Neuron (in vitro differentiated cells): Measurements from ENCODE around the gene CDH1.

ENCODE experiments used
- H2AFZ ChIP-seq: one replicate; pipeline ENCODE4 v1.6.1; 2013; ENCODE audit warnings: low read depth, mild to moderate bottlenecking, inconsistent platforms, low read length, moderate library complexity
- H3K27me3 ChIP-seq: one replicate; pipeline ENCODE4 v1.6.1; 2013; ENCODE audit warnings: low read length; ENCODE audit not compliant: insufficient read depth
- H3K36me3 ChIP-seq: one replicate; pipeline ENCODE4 v1.6.1; 2013; ENCODE audit warnings: low read length; ENCODE audit not compliant: insufficient read depth
- H3K4me1 ChIP-seq: one replicate; pipeline ENCODE4 v1.6.1; 2013; ENCODE audit warnings: low read length; ENCODE audit not compliant: insufficient read depth
- H3K4me3 ChIP-seq: 2 replicates; pipeline ENCODE4 v1.5.1; 2013; ENCODE audit warnings: mild to moderate bottlenecking, low read length, moderate library complexity
- H3K9me3 ChIP-seq: one replicate; pipeline ENCODE4 v1.6.1; 2013; ENCODE audit warnings: low read length

CDH1 gene

GRCh38 chr16:68793401-68793857 is 56.3 kb downstream of the CDH1 start:
- no peaks in the 10 kb centered on the region for H3K36me3 ChIP-seq
- no peaks in the 10 kb centered on the region for H3K4me1 ChIP-seq
- H3K27me3 ChIP-seq: no peaks in the 10 kb centered on the region
- peaks cover 1% of the 10 kb centered on the region for H3K9me3 ChIP-seq
- H2AFZ ChIP-seq: no peak overlapping the region
- H3K4me3 ChIP-seq: no peak overlapping the region

GRCh38 chr16:68798398-68798797 is 61.3 kb downstream of the CDH1 start:
- Histone ChIP-seq H3K9me3 (no peaks in the 10 kb centered on the region), H3K27me3 (peaks cover 3% of the 10 kb centered on the region), H3K4me1 (no peaks in the 10 kb centered on the region)

GRCh38 chr16:68800257-68800875 is 63.3 kb downstream of the CDH1 start:
- Histone ChIP-seq H3K4me3 (no peak overlapping the region), H3K9me3 (no peaks in the 10 kb centered on the region), H3K4me1 (no peaks in the 10 kb centered on the region), H3K36me3 (no peaks in the 10 kb centered on the region), H2AFZ (no peak overlapping the region), H3K27me3 (peaks cover 3% of the 10 kb centered on the region)

More at GRCh38 chr16:68798398-68798797, 61.3 kb downstream of the CDH1 start:
- no peaks in the 10 kb centered on the region for H3K36me3 ChIP-seq
- H2AFZ ChIP-seq: no peak overlapping the region
- no peak overlapping the region for H3K4me3 ChIP-seq

- Histone ChIP-seq H3K4me1 (no peaks in the 10 kb centered on the region), H3K4me3 (no peak overlapping the region), H3K27me3 (peaks cover 3% of the 10 kb centered on the region), H3K36me3 (no peaks in the 10 kb centered on the region), H3K9me3 (no peaks in the 10 kb centered on the region), H2AFZ (no peak overlapping the region)
Measured at GRCh38 chr16:68802190-68802589, 65.1 kb downstream of the CDH1 start.

- Histone ChIP-seq H3K9me3 (no peaks in the 10 kb centered on the region), H3K36me3 (no peaks in the 10 kb centered on the region), H3K27me3 (no peaks in the 10 kb centered on the region), H2AFZ (no peak overlapping the region), H3K4me1 (no peaks in the 10 kb centered on the region), H3K4me3 (no peak overlapping the region)
Measured at GRCh38 chr16:68806422-68806821, 69.3 kb downstream of the CDH1 start.

GRCh38 chr16:68806981-68807380 is 69.9 kb downstream of the CDH1 start:
- Histone ChIP-seq H3K4me3 (no peak overlapping the region), H3K9me3 (no peaks in the 10 kb centered on the region), H3K27me3 (no peaks in the 10 kb centered on the region), H2AFZ (no peak overlapping the region), H3K4me1 (no peaks in the 10 kb centered on the region), H3K36me3 (no peaks in the 10 kb centered on the region)

- Histone ChIP-seq H3K4me3 (no peak overlapping the region), H2AFZ (no peak overlapping the region), H3K36me3 (no peaks in the 10 kb centered on the region), H3K4me1 (no peaks in the 10 kb centered on the region), H3K9me3 (peaks cover 2% of the 10 kb centered on the region), H3K27me3 (no peaks in the 10 kb centered on the region)
Measured at GRCh38 chr16:68814516-68814915, 77.4 kb downstream of the CDH1 start.

GRCh38 chr16:68823401-68824135 is 86.5 kb downstream of the CDH1 start:
- Histone ChIP-seq H2AFZ (no peak overlapping the region), H3K4me3 (no peak overlapping the region), H3K9me3 (peaks cover 5% of the 10 kb centered on the region), H3K4me1 (peaks cover 4% of the 10 kb centered on the region), H3K27me3 (no peaks in the 10 kb centered on the region), H3K36me3 (no peaks in the 10 kb centered on the region)

- H3K4me1 ChIP-seq: peaks cover 4% of the 10 kb centered on the region
- no peak overlapping the region for H2AFZ ChIP-seq
- no peaks in the 10 kb centered on the region for H3K36me3 ChIP-seq
- no peak overlapping the region for H3K4me3 ChIP-seq
- no peaks in the 10 kb centered on the region for H3K27me3 ChIP-seq
- H3K9me3 ChIP-seq: peaks cover 5% of the 10 kb centered on the region
Measured at GRCh38 chr16:68825427-68825826, 88.3 kb downstream of the CDH1 start.

- Histone ChIP-seq H2AFZ (no peak overlapping the region), H3K9me3 (peaks cover 5% of the 10 kb centered on the region), H3K27me3 (no peaks in the 10 kb centered on the region), H3K4me1 (peaks cover 4% of the 10 kb centered on the region), H3K4me3 (no peak overlapping the region), H3K36me3 (no peaks in the 10 kb centered on the region)
Measured at GRCh38 chr16:68826652-68827051, 89.6 kb downstream of the CDH1 start.

- Histone ChIP-seq H2AFZ (no peak overlapping the region), H3K4me1 (no peaks in the 10 kb centered on the region), H3K9me3 (no peaks in the 10 kb centered on the region), H3K36me3 (no peaks in the 10 kb centered on the region), H3K27me3 (no peaks in the 10 kb centered on the region), H3K4me3 (no peak overlapping the region)
Measured at GRCh38 chr16:68833251-68833650, 96.2 kb downstream of the CDH1 start.

- Histone ChIP-seq H3K4me3 (no peak overlapping the region), H3K4me1 (no peaks in the 10 kb centered on the region), H2AFZ (no peak overlapping the region), H3K36me3 (no peaks in the 10 kb centered on the region), H3K9me3 (no peaks in the 10 kb centered on the region), H3K27me3 (no peaks in the 10 kb centered on the region)
Measured at GRCh38 chr16:68834550-68834949, 97.5 kb downstream of the CDH1 start.

GRCh38 chr16:68835970-68836369 is 98.9 kb downstream of the CDH1 start:
- no peaks in the 10 kb centered on the region for H3K27me3 ChIP-seq
- no peaks in the 10 kb centered on the region for H3K4me1 ChIP-seq
- H3K4me3 ChIP-seq: no peak overlapping the region
- H3K9me3 ChIP-seq: no peaks in the 10 kb centered on the region
- H3K36me3 ChIP-seq: no peaks in the 10 kb centered on the region
- H2AFZ ChIP-seq: no peak overlapping the region
